Amniotic stem cell (primary cell): ENCODE data around the gene MACROD1.

Experiments
- DNase-seq: peaks from one replicate; lab custom pipeline; 2025; lab: John Stamatoyannopoulos, UW

MACROD1 gene

DNA sequence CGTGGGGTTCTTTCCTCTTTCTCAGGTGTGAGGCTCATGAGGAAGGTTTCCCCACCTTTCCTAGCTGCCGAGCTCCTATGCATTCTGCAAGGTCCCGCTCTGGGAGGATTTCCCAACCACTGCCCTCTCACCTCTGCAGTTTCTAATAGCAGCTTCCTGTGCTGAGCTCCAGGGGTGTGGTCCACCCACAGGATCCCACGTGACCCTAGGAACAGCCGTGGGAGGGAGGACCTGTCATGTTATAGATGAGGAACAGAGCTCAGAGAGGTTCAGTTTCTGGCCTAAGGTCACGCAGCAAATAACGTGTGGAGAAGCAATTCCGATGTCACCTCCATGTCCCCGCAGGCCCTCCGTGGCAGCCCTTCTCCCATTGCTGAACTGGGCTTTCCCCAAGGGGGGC, 91.7 kb downstream of the MACROD1 start:
- no peak for DNase-seq

DNA sequence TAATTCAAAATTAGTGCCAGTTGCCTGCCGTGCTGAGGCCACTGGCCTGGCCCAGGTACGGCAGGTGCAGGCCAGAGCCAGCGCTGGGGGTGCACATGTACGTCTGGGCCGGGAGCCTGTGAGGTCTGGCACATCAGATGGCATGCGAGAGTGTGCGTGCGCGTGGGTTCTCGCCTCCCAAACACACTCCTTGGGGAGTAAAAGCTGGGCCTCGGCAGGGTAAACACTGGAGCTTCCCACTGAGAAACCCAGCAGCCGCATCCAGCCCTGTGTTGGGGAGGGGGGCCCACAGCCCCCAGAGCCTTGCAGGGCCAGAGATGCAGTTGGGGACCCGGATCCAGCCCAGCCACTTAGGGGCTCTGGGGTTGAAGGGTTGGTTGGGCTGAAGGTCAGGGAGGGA, 92.4 kb downstream of the MACROD1 start:
- DNase-seq = no peak

DNA sequence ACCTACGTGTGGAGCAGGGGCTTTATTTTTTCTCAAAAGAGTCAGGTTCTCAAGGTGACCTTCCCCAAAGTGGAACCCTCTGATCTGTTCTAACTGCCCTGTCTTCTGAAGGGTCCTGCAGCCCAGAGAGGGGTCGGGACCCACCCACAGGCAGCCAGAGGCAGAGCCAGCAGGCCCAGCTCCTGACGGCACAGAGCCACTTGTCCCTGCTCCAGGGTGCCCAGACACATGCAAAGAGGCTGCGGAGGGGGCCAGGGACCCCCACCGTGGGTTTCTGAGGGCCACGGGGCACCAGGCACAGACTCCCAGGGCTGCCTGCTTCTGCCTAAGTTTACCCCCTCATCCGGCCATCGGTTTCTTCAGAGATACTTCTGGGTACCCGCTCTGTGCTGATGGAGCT, 93.0 kb downstream of the MACROD1 start:
- DNase-seq = no peak

DNA sequence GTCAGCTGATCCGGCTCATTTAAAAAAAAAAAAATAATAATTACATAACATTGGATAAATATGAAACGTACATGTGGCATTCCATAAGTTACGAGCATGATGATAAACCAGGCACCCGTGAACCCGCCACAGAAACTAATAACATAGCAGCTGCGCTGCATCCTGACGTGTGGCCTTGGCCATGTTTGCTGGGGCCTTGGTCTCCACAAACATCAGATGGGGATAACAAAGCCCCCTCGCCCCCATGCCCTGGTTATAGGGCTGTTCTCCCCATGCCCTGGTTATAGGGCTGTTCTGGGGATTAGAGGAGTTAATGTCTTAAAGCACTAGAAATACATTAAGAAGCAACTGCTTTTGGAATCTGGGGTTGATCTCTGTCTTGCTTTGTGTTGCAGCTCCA, 93.5 kb downstream of the MACROD1 start:
- no peak for DNase-seq

DNA sequence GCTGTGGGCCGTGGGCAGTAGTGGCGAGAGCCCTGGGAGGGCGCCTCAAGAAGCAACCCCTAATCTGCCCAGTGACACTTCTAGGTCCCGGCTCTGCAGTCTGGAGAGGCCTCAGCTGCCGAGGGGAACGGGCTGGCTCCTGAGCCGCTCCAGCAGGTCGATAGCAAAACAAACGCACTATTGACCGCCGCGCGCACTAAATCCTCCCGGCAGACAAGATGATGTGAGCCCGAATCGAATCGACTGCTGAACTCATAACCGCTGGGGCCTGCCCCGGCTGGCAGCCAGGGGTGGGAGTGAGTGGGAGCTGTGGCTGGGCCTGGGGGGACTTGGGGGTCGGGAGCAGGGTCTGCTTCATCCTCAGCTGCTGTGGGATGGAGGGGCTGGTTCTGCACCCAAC, 94.1 kb downstream of the MACROD1 start:
- no peak for DNase-seq

DNA sequence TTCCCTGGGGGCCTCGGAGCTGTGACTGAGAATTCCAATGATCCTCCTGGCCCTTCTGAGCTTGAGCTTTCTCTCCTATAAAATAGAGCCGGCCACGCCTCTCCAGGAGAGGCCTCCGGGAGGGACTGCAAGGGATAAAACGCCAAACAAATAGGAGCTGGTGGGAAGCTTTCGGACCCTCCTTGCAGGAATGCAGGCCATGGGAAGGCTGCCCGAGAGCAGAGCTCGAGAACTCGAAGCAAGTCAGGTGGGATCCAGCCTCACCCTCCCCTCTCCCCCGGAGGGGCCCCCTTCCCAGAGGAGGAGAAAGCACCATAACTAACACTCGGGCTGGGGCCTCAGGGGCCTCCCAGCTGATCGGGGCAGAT, 95.6 kb downstream of the MACROD1 start:
- DNase-seq = no peak

DNA sequence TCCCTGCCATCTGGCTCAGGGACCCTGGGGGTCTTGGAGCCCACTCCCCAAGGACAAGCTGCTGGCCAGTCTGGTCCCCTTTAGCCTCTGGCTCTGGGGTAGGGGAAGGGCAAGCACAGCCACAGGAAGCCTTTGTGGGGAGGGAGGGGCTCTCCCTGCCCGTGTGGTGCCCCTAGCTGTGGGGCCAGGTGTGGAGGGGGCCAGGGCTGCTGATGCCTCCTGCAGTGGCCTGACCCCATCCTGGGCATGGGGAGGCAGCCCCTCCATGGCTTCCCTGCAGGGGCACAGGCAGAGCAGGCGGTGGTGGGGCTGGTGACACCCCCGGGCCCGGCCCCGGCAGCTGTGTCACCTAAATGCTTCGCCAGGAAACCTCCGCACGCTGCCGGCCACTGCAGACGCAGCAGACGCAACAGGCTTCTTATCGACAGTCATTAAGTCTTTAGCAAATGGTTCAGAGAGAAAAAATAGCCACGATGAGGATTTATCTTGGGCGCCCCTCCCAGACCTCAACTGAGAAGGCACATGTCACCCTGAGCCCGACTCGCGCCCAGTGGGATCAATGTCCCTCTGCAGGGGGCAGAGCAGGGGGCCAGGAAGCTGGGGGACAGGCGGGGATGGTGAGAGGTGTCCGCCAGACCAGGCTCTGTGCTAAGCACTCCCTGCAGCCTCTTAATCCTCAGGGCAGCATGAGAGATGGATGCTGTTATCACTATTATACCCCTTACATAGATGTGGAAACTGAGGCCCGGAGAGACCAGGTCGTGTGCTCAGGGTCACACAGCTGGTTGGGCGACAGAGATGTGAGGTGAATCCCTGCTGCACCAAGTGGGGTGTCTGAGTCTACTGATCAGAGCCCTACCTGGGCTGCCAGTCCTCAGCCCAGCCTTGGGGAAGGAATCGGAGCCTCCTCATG, 96.3 kb downstream of the MACROD1 start:
- DNase-seq = no peak

DNA sequence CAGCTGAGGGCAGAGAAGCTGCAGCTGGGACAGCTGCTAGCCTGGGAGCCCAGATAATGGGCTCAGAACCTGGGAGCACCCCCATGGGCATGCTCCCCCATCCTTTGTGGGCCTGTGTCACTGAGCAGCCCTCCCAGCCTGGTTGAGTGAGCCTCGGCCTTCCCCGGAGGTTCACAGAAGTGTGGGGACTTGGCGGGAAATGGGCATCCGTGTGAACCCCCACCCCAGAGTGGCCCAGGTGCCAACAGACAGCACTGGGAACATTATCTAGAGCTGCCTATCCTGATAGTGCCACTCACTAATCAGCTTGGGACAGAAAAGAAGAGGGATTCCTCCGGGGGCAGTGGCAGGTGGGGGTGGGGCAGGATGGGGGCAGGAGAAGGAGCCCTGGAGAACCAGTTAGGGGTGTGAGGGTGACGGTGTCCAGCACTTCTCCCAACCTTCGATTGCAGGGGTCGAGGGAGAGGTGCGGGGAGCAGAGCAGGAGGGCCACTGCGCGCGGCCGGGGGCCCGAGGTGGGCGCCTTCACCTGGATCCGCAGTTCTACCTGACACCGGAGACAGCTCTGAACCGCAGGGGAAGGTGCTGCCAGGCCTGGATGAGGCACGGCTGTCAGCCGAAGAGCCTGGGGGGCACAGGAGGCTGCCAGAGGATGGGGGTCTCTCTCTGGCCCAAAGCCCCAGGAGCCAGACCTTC, 97.1 kb downstream of the MACROD1 start:
- no peak for DNase-seq

DNA sequence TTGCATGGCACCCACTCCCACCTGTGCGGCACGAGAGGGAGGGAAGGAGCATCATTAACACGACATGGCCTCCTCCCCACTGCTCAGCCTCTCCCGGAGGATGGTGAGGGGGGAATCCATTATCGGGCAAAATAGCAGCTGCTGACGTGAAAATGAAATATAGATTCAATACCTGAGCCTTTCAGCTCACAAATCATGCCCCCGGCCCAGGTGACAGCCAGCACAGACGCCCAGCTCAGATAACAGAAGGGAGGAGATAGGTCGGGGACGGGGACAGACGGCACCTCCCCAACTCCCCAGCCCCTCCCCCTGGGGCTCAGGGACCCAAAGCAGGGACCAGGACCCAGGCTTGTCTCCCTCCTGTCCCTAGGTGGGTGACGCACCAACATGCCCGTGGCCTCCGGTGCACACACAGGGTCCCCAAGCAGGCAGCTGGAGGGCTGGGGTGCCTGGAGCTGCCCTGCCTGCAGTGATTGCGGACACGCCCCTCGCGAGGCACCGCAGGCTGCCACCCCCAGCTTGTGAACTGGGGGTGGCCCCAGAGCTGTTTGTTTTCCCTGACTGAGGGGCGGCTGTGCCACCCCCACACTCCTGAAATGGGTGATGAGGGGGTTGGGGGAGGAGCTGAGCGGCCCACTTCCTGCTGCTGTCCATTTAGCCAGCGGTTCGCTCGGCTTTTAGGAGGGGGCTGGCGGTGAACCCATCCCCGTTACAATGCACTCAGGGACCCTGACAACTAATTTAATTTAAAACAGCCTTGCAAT, 98.5 kb downstream of the MACROD1 start:
- DNase-seq = no peak

DNA sequence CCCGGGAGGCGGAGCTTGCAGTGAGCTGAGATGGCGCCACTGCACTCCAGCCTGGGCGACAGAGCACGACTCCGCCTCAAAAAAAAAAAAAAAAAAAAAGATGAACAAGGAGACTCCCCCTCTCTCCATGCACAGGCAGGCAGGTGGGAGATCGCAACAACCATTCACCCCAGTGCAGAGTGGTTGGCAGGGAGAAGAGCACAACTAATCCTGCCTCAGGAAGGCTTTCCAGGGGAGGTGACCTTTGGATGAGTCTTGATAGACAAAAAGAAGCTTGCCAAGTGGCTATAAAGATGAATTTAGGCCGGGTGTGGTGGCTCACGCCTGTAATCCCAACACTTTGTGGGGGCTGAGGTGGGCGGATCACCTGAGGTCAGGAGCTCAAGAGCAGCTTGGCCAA, 100.2 kb downstream of the MACROD1 start:
- DNase-seq = no peak

DNA sequence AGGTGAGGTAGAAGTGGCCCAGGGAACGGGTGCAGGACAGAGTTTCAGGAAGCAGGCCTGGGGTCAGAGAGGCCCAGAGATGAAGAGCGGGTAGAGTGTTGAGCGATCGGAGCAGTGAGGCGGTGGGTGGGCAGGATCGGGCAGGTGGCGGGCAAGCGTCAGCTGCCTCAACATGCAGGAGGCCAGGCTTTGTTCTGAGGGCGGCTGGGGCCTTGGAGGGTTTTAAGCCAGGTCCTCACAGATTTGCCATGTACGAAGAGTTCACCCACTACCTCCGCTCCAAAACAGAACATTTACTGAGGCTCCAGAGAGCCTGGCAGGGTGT, 100.8 kb downstream of the MACROD1 start:
- DNase-seq = no peak

DNA sequence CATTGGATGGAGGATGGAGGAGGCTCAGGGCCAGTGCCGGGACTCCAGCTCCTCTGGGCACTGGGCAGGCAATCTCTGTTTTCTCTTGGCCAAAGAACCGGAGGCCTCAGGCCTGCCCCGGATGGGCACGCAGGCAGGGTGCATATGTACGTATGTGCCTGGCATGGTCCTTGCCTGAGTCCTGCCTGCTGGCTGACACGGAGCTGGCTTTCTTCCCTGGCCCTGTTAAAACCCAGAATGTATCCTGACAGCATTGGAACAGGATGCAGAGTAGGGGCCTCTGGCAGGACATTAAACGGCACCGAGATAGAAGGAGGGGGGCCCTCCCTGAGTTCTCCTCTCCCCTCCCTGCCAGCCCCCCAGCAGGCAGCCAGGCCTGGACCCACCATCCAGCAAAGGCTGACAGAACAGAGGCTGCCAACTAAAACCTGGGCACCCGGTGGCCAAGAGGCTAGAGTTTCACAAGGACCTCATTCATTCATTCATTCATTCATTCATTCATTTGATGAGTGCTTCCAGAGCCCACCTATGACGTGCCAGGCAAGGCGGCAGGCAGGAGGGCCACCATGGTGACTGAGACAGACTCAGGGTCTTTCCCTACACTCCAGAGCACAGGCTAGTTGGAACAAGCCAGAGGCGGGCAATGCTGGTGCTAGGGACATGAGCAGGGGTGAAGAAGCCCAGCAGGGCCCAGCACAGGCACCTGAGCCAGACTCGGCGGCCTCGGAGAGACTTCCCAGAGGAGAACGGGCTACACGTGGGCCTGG, 101.4 kb downstream of the MACROD1 start:
- DNase-seq = no peak

DNA sequence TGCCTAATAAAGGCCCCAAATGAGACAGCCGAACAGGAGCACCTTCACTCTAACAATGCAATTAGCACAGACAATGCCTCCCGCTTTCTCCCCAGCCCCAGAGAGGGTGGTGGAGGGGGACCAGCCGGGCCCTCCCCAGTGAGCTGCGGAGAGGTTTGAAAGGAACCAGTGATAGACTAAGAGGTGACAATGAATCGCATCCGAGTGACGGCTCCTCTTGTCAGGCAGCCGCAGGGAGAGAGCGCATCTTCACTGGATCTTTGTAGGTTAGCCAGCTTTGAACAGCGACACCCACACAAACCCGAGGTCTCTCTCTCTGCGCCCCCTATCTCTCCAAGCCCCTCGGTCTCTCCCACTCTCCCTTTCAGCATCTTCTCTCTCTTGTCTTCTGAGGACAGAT, 102.1 kb downstream of the MACROD1 start:
- DNase-seq = no peak

DNA sequence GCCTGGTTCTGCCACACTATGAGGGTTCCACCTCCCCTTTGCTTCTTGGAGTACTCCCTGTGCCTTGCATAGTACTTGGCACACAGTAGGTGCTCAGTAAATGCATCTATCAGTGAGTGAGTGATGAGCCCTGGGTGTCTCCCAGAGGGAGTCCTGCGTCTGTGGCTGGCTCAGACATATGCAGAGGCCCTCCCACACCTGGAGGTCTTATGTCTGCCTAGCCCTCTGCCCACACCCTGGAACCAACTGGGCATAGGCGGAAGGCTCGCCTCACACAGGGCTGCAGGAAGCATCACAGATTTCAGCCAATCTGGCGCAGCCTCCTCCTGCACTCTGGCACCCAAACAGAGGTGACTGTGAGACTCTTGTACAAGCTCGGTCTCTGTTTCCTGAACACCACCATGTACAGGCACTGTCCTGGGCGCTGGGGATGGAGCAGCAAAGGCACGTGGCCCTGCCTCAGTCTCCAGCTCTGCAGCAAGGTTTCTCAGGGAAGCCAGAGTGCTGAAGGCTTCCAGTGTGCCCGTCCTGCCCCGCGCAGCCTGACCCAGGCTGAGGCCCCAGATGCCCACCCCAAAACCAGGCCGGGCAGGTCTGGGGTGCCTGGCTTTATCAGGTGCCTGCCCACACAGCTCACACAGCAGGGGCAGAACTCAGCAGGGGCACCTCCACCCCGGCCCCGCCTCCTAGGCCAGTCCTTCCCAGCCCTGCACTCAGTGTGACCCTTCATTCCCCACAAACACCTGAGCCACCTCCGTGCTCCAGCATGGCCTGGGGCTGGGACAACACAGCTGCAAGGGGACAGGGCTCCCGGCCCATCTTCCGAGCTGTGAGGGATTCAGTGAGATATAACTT, 103.5 kb downstream of the MACROD1 start:
- no peak for DNase-seq

DNA sequence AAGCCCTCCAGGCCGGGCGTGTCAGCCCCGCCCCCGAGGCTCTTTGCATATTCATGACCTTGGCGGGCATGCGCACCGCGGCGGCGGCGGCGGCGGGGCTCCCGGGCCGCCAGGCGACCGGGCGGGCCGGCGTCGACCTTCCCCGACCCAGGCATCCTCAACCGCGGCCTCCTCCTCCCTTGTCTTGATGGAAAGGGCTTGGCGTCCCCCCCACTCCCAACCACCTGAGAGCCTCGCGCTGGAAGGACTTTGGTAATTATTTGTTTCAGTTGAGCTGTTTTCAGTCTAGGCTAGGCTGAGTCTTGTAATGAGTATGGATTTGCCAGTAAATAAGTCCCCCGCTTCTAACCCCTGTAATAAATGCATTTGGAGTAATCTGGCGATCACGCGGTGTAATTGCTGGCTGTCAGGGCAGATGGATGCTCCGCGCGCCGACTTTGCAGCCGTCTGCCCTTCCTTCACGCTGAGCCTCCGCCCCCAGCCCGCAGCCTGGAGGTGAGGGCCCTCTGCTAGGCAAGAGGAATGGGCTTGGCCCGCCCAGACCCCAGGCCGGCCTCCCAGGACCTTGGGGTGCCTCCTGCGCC, 105.0 kb downstream of the MACROD1 start:
- no peak for DNase-seq

DNA sequence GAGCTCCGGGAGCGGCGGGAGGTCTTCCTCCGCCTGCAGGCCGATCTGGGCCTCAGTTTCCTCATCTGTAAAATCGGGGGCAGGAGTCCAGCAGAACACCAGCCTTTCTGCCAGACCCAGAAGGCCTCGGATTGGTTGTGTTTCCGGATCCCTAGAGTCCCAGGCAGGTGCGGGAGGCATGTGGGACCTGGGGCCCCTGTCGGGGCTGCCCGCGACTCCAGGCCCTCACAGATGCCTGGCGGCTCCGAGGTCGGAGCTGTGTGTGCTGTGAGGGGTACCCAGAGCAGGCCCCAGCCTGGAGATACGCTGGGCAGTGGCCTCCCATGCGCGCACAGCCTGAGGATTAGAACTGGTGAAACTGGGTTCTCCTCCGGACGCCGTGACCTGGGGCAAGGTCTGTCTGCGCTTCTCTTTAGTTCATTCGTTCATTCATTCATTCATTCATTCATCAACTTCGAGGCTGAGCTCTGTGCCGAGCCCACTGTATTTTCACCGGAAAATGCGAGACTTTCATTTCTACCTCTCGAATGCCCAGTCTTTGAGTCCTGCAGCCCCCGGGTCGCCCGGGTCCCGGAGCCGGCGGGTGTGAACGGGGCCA, 105.6 kb downstream of the MACROD1 start:
- DNase-seq = no peak

DNA sequence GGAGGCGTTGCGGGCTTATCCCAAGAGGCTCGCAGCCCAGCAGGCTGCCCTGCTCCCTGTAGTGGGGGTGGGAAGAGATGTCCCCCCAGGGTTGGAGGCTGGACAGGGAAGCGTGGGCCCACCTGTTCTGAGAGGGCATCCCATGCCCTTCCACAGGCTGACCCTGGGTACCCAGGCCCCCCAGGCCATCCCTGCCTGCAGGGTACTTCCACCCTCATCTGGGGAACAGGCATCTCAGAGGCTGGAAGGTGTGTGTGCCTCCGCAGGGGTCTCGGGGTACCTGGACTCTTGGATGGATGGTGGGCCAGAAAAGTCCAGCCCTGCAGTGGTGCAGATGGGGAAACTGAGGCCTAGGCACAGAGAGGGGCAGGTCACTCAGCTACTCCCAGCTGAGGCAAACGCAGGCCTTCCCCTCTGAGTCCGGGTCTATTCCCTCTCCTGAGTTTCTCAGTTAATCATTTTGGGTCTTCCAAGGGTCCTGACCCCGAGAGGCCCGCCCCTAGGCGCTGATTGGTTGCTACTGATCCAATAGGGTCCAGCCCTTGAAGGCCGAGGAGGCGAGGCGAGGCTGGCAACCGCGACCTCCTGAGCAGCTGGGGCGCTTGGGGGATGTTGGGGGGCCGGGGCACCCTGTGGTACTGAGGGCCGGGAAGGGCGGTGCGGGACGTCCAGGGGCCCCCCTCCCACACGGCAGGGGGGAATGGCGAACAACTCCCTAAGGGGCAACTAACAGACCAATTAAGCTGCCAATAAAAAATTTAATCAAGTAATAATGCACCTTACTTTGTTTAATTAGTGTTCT, 106.4 kb downstream of the MACROD1 start:
- no peak for DNase-seq

DNA sequence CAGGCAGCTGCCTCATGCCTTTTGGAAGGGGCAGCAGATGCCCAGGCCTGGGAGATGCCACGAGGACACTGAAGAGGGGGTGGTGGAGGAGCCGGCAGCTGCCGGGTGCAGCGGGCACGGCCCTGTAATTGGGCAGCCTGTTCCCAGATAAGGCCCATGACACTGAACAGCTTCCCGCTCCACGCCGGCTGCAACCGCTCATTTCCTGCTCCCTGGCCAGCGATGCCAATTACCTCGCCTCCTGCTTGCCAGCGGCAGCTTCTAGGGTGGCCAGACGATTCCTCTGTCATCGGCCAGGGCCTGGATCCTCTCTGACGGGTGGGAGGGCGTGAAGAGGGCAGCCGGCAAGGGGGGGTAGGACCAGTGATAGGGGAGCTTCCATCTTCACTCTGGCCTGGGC, 107.4 kb downstream of the MACROD1 start:
- DNase-seq = no peak

DNA sequence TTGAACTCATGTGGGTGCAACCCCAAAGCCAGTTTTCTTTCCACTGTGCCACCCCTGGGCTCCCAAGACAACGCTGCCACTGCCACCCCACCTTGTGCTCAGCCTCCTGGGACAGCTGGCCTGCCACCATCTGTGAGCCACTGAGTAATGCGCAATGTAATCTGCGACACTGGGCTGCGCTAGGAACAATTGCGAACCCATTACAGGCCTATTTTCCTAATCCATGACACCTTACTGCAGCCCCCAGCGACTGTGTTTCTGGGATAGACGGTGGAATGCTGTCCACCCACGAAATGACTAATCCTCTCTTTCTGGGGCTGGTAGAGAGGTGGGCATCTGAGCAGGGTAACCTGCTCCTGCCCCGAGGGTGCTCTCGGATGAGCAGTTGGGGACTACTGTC, 108.0 kb downstream of the MACROD1 start:
- no peak for DNase-seq

DNA sequence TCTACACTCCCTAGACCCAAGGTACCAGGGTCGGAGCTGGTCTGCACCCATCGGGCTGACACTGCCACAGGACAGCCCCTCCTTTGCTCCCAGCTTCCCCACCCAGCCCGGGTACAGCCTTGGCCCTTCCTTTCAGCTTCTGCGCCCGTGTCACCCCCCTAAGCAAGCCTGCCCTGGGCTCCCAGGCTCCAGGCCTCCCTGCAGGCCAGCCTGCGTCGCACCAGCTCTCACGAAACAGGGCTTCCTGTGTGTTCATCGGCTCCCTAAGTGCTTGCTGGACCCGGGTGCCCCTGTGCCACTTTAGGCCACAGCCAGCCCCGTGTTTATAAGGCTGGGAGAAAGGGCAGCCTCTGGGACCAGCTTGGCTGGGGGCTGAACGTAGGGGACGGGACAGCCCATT, 109.1 kb downstream of the MACROD1 start:
- DNase-seq = no peak
